HL-60/S4 (cell line): ENCODE data around the gene LMF1.
"Not testable (repeated sequence)": the region's sequence is repeated elsewhere in the genome, so short reads cannot be mapped to it uniquely, and the experiment has no call there.

ENCODE experiments used
- in situ Hi-C: fragments of 300-500 bp; cut with MboI; formaldehyde crosslinking; loops from 2 replicates; pipeline ENCODE4 v1.14.3; 2022; ENCODE audit warnings: low sequenced_read_pairs

LMF1 gene

GRCh38 chr16:898761-899682 is 71.8 kb downstream of the LMF1 start:
- in situ Hi-C loops = no loop called here

- in situ Hi-C loops = no loop called here
Observed at GRCh38 chr16:898216-898615, 72.6 kb downstream of the LMF1 start.

- in situ Hi-C loops = no loop called here
Observed at GRCh38 chr16:897701-898100, 73.1 kb downstream of the LMF1 start.

GRCh38 chr16:897200-897543 is 73.6 kb downstream of the LMF1 start:
- in situ Hi-C loops = no loop called here

GRCh38 chr16:896261-897199 is 74.3 kb downstream of the LMF1 start:
- in situ Hi-C loops = no loop called here

- in situ Hi-C loops = no loop called here
Observed at GRCh38 chr16:895371-895770, 75.4 kb downstream of the LMF1 start.

- in situ Hi-C loops = no loop called here
Observed at GRCh38 chr16:894841-895240, 75.9 kb downstream of the LMF1 start.

GRCh38 chr16:894136-894535 is 76.6 kb downstream of the LMF1 start:
- in situ Hi-C loops = no loop called here

- in situ Hi-C loops = no loop called here
Observed at GRCh38 chr16:893360-893759, 77.4 kb downstream of the LMF1 start.

DNA sequence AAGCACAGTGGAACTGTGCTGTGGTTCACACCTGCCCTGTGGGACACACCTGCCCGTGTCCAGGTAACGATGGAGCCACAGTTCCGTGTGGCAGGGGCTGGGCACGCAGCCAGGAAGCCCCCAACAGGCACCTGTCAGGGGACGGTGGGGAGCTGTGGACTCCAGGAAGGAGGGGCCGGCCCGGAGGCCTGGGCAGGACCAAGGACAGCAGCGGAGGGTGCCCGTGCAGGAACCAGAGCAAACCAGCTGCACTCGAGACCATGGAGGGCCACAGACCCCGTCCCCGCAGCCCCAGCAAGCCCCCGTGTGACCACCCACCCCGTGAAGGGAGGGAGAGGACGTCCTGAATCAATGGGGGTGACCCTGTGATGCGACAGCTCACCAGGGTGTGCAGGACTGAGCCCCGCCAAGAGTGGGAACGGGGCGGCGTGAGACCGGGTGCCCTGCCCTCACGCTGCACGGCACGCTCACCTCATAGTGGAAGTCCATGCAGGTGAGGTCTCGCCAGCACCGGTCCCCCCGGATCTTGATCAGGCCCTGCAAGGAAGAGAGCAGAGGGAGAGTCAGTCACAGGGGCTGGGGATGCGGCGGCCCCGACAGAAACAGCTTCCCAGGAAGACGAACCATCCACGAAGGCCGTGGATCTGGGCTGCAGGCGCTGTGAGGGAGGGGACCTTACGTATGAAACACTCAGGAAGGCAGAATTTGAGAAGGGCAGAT is 78.1 kb downstream of the LMF1 start:
- in situ Hi-C loops = no loop called here

DNA sequence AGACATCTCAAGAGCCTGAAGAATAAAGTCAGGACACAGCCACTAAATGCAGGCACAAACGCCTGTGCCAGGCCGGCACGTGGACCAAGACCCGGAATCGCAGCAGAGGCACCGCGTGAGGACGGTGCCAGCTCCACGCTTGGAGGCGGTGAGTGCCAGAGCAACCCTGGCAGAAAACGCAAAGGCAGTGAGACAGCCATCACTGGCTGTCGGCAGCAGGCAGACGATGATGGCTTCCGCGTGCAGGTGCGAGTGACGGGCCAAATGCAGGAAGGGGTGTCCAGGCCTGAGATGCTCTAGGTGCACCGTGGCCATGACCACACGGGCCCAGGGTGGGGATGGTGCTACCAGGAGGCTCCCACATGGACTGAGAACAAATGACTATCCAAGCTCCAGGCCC is 78.8 kb downstream of the LMF1 start:
- in situ Hi-C loops = no loop called here

DNA sequence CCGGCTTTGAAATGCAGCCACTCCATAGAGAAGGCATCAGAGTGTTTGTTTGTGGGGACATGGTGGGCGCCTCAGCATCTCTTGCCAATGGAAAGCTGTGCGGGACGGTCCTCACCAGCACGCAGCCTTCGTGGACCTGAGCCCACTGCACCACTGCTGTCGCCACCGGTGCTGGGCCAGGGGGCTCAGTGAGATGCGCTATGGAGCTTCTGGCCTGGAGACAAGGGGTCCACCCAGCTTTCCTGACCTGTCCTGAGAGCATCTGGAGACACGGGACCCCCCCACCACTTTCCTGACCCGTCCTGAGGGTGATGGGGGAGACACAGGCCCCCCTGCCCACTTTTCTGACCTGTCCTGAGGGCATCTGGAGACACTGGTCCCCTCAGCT is 79.4 kb downstream of the LMF1 start:
- in situ Hi-C loops = no loop called here

DNA sequence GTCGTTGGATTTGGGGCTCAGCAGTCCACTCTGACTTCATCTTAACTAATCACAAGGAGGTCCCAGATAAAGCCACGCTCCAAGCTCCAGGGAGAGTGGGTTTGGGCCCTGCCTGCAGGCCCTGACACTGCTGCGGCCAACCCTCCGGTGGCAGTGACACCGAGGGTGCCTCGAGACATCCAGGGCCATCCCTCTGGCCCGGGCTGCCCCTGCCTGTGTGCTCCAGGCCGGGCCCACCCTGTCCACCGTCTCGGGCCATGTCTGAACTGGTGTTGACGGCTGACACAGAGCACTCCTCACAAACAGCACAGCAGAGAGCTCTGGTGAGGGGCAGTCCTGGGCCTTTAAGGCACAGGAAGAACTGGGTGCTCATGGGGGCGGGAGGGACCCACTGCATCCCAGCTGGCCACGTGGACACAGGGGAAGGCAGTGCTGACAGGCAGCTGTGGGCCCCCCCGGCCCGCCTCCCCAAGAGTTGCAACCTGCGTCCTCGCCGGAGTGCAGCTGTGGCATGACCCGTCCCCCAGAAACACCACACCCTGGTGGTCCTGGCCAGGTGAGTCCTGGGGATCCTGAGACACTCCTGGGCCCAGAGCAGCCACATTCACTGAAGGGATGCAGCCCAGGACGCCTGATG is 80.0 kb downstream of the LMF1 start:
- in situ Hi-C loops = no loop called here

GRCh38 chr16:890217-890616 is 80.6 kb downstream of the LMF1 start:
- in situ Hi-C loops = no loop called here

DNA sequence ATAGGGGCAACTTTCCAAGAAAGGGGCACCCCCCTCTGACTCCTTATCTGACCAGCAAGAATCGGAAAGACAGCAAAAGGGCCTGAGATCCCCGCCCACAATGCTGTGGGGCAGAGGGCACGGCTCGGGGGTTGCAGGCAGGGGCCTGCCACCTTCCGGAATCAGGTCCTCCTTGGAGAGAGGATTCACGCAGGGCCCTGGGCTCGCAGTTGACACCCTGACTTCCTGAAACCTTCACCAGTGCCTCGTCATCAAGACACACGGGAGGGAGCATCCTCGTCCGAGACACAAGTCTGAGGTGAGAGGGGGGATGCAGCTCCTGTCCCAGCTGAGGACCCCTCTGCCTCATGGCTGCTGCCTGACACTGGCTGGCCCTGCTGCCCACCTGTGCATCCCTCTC is 81.2 kb downstream of the LMF1 start:
- in situ Hi-C loops = no loop called here

GRCh38 chr16:888901-889570 is 81.7 kb downstream of the LMF1 start:
- in situ Hi-C loops = no loop called here

- in situ Hi-C loops = not testable (repeated sequence)
Observed at GRCh38 chr16:888456-888855, 82.3 kb downstream of the LMF1 start.

GRCh38 chr16:887846-888245 is 82.9 kb downstream of the LMF1 start:
- in situ Hi-C loops = no loop called here

DNA sequence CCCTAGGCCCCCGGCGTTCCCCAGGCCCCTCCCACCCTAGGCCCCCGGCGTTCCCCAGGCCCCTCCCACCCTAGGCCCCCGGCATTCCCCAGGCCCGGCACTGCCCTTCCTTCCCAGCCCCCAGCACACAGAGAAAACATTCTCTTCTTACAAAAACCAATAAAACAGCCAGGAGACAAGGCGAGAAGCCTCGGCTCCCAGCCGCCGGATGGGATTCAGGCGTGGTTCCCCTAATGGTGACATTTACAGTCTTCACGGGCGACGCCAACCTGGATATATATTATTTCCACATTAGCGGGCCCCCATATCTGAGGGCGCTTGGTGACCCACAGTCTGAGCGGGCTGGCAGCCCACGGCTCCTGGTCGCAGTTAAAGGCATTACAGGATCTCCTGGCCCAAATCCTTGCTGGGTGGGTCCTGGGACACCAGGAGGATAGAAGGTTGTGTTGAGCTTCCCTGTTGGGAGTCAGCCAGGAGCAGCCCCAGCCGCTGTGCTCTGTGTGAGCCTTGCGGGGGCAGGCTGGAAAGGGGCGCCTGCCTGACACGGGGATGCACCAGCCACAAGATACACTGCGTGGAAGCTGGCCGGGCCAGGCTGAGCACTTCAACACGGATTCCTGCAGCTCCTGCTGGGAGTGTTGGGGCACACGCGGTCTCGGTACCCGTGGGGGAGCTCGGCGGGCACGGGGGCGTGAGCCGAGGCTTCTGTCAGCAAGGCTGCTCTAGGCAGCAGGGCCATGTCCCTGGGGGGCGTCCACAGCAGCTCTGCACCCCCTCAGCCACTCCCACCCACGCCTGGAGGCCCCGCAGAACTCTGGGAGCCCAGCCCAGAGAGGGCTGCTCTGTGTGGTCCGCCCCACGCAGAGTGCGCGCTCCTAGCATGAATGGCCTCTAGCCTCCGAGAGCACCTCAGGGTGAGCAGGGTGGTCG is 83.7 kb downstream of the LMF1 start:
- in situ Hi-C loops = no loop called here
